DMS153 treated with DMSO at 0.1 percent for 48 hours (cell line): ENCODE measurements around the gene GUCA1A.
"Not testable (repeated sequence)": the region's sequence is repeated elsewhere in the genome, so short reads cannot be mapped to it uniquely, and the experiment has no call there.

Experiments
- DNase-seq: peaks from one replicate; lab custom pipeline; 2025; ENCODE audit not compliant: unreplicated experiment; lab: John Stamatoyannopoulos, UW

Gene GUCA1A

DNA sequence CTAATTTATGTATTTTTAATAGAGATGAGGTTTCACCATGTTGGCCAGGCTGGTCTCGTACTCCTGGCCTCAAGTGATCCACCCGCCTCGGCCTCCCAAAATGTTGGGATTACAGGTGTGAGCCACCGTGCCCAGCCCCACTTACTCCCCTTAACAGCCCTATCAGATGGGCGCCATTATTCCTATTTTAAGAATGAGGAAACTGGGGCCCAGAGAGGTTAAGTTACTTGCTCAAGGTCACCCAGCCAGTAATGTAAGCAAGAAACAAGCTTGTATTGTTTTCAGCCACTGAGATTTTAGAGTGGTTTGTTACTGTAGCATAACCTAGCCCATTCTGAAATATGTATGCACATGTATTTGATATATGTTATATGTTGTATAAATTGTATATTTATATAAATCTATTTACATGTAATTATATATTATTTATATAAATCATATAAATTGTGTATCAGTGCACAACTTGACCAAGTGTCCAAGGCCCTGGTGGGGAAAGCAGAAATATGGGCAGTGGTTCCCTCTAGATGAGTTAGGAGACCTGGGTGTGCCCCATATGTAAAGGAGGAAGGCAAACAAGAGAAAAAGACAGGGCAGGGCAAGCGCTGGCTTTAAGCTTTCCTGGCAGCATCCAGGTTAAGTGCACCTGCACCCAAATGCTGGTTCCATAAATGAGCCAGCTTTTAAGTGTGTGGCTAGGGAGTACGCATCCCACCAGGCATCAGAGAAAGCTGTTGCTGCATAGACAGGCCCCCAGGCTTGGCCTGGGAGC lies 1.2 kb upstream of the GUCA1A start:
- DNase-seq, result no peak

GRCh38 chr6:42175860-42176259 lies 2.7 kb downstream of the GUCA1A start:
- DNase-seq, result no peak

- DNase-seq, result no peak
Measured at GRCh38 chr6:42176981-42177380, 3.8 kb downstream of the GUCA1A start.

GRCh38 chr6:42177514-42178364 lies 4.6 kb downstream of the GUCA1A start:
- DNase-seq, result no peak

GRCh38 chr6:42179261-42179944 lies 6.2 kb downstream of the GUCA1A start:
- DNase-seq, result no peak

DNA sequence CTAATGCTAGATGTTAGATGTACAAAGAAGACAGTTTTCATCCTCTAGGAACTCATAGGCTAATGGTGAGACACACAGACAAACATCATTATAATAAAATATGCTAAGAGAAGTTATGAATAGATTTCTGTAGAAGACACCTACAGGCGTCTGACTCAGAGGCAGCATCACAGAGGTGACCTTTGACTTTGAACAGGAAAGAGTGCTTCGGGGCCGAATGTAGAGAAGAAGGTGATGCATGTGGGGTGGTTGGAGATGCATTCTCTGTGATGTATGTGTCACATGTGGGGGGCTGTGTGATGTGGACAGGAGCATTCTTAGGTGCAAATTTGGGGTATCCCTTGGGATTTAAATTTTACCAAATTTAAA lies 6.8 kb downstream of the GUCA1A start:
- no peak for DNase-seq

DNA sequence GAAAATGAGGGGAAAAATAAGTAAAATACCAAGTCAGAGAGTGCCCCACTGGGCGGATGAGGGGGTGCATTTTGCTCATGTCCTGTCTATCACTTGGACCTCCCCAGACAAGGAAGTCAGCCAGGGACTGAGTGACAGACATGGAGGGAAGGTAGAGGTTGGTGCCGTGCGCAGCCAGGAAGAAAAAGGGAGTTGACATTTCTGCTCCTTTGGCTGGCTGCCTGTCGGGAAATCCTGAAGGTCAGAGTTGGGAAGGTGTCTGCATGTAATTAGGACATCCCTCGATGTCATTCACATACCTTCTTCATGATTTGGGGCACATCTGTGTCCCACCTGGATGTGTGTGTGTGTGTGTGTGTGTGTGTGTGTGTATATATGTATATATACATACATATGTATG lies 8.9 kb downstream of the GUCA1A start:
- DNase-seq, result no peak

- DNase-seq, result no peak
Measured at GRCh38 chr6:42184475-42184874, 11.3 kb downstream of the GUCA1A start.

GRCh38 chr6:42185597-42185996 lies 12.4 kb downstream of the GUCA1A start:
- DNase-seq, result no peak

DNA sequence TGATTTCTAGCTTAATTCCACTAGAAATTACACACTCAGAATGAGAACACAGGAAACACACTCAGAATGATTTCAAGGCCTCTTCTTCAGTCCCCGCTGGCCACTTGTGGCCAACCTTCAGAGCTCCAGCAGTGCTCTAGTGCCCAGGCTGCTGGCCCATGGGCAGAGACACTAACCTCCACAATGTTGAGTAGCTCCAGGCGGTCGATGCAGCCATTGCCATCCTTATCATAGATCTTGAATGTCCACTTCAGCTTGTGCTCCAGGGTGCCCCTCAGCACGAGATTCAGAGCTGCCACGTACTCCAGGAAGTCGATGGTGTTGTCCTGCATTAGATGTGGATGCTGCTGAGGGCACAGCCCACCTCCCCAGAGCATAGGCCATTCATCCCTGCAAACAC lies 15.2 kb downstream of the GUCA1A start:
- no peak for DNase-seq

DNA sequence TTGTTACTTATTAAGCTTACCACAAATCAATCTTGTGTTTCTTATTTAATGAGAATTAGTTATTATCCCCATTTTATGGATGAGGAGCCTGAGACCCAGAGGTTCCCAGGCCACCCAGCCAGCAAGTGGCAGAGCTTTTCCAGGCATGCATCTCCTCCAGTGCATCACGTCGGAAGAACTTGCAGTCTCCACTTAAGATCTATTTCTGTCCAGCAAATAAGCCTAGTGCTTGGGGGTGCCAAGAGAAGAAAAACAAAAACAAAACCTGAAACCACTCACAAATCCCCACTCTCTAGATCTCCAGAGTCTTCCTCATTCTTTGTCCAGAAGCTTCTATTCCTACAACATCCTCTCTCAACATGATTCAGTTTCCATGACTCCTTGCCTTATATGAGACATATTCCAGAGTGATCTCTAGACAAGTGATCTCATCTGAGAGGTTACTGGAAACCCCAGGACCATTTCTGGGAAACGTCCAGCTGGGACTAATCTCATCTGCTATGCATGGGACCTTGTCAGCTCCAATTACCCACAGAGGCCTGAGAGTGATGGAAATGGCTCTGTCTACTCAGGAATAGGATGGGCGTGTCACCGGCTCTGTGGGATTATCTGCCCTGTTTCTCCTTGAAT lies 17.5 kb downstream of the GUCA1A start:
- no peak for DNase-seq

DNA sequence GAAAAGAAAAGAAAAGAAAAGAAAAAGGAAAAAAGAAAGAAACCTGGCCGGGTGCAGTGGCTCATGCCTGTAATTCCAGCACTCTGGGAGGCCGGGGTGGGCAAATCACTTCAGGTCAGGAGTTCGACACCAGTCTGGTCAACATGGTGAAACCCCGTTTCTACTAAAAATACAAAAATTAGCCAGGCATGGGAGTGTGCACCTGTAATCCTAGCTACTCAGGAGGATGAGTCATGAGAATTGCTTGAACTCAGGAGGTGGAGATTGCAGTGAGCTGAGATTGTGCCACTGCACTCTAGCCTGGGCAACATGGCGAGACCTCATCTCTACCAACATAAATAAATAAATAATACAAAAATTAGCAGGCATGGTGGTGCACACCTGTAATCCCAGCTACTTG lies 19.2 kb downstream of the GUCA1A start:
- DNase-seq, result not testable (repeated sequence)

DNA sequence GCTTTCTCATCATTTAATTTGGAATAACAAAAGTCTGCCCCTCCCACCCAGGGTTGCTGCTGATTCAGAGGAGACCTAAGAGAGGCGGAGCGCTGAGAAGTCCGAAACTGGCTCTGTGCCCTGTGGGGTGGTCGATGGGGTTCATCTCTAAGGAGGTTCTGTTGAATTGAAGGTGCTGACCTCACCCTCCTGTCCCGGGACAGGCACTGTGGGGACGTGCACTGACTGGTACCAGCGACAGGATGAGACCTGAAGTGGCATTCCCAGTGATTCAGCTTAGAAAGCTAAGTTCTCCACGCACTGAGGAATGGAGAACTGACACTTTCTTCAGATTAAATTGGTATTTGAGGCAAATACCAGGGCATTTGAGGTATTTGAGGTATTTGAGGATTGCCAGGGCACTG lies 20.3 kb downstream of the GUCA1A start:
- no peak for DNase-seq

DNA sequence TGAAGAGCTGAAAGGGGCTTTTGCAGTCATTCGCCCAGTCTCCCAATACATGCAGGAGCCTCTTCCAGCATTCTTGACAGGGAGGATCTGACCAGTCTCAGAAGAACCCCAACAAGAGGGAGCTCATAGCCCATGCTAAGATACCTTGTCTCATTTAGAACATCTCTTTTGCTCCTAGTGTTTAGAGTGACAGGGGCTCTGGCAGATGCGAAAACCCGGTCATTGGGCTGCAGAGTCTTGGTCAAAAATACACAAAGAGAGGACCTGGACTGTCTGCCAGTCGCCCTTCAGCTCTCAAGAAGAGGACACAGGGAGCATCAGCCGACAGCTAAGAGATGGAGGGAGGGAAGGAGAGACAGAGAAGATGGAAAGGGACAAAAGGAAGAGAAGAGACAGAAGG lies 20.9 kb downstream of the GUCA1A start:
- DNase-seq, result no peak

DNA sequence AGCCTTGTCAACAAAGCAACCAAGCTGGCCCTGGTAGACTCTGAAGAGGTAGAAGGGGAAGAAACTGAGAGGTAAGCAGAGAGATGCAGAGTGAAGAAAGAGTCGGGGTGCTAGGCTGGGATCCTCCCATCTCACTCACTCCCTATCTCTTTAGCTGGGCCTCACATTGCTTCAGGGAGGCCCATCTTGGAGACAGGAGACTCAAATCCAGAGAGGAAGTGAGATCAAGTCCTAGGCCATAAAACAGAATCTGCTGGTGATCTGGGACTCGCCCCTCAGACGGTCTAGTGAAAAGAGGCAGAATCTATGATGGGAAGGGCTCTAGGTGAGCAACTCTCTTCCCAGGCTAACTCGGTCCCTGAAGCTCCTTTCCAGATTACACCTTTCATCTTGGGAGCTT lies 22.3 kb downstream of the GUCA1A start:
- DNase-seq, result no peak

- DNase-seq, result peak; percentile 32
Measured at GRCh38 chr6:42197555-42198362, 24.6 kb downstream of the GUCA1A start.

- DNase-seq, result no peak
Measured at GRCh38 chr6:42199106-42199981, 26.2 kb downstream of the GUCA1A start.

GRCh38 chr6:42200035-42200434 lies 26.9 kb downstream of the GUCA1A start:
- no peak for DNase-seq

DNA sequence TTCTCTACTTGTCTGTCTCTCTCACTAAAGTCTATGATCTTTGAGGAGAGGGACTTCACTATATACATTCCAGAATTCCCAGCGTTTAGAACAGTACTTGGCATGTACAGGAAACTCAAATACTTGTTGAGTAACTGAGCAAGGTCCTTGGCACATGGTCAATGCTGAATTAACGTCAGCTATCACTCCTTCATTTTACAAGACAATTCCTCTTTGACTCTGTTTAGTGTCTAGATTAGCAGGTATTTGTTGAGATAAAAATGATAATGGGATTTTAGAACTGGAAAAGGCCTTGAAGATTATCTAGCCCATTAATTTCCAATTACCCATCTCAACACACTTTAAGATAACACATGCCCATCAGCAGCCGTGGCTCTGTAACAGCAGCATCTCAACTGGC lies 28.2 kb downstream of the GUCA1A start:
- no peak for DNase-seq
